GM18507 (cell line): ENCODE measurements around the gene FSIP1.

Source experiments
- DNase-seq: peaks from one replicate; pipeline ENCODE4 v3.0.0; 2011; ENCODE audit warnings: low read depth; ENCODE audit not compliant: insufficient read length; ENCODE audit errors: extremely low spot score
- FAIRE-seq: peaks from 2 replicates; lab custom pipeline; 2011; peaks lifted over from hg19 to GRCh38; lab: Jason Lieb, UNC

The FSIP1 gene

DNA sequence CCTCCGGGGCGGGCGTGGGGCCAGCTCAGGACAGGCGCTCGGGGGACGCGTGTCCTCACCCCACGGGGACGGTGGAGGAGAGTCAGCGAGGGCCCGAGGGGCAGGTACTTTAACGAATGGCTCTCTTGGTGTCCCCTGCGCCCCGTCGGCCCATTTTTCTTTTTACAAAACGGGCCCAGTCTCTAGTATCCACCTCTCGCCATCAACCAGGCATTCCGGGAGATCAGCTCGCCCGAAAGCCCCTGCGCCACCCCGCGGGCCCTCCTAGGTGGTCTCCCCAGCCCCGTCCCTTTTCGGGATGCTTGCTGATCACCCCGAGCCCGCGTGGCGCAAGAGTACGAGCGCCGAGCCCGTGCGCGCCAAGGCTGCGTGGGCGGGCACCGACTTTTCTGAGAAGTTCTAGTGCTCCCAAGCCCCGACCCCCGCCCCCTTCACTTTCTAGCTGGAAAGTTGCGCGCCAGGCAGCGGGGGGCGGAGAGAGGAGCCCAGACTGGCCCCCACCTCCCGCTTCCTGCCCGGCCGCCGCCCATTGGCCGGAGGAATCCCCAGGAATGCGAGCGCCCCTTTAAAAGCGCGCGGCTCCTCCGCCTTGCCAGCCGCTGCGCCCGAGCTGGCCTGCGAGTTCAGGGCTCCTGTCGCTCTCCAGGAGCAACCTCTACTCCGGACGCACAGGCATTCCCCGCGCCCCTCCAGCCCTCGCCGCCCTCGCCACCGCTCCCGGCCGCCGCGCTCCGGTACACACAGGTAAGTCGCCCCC lies 202.0 kb downstream of the FSIP1 start, which contains the start of gene THBS1:
Gene THBS1 (plus strand): TSS at position 595 of the 757 bp plus-strand sequence. CDS start 779 bp downstream, outside the sequence.
- FAIRE-seq = no peak
- no peak for DNase-seq

- FAIRE-seq (no peak), DNase-seq (peak; percentile 69)
Observed at GRCh38 chr15:39580117-39580484, 202.5 kb downstream of the FSIP1 start.

DNA sequence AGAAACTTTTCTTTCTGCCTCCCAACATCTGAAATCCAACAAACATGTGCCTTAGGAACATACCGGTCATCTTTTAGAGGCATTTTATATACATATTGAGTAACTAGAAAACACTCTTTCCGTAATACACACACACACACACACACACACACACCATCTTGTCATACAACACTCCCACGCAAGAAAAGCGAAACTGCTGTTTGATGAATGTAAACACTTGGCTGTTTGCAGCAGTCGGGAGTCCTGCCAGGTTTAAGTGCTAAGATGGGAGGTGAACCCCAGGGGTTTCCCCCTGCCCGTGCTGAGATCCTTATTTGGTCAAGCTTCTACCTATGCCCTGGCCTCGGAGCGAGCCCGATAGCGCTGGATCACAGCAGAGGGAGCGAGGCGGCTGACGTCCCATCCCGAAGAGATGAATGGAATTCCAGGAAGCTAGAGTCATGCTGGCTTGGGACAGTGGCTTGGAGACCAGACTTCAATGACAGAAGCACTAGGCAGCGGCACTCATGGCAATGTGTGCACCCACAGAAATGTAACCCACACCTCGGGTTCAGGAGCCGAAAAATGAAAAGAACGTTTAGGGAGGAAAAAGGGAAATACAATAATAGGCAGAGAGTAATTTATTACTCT lies 203.0 kb downstream of the FSIP1 start:
- FAIRE-seq (no peak), DNase-seq (no peak)

DNA sequence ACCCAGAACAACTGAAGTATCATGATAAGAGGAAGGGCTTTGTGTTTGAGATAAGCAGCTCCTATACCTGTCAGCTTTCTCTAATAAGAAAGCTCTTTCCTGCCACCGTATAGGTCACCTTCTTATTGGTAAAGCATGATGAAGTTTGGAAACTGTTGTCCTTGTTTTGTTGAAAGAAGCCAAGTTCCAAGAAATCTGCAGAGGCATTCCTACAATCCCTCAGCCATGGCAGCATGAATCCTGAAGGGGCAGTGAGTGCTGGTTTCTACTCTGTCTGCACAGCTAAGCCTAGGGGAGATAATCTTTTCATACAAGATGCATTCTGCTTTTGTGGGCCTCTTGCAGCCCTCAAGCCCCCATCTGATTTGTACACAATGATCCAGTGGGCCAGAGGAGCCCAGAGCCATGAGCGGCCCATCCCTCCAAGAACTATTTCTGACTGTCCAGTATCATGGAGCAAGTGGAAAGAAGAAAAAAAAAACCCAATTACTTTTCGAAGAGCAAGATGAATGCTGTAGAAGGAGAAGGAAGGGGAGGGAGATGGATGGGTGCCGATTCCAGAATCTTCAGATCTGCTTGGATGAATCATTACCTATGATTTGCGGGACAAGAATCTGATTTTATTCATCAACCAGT lies 203.7 kb downstream of the FSIP1 start:
- FAIRE-seq (no peak), DNase-seq (no peak)

GRCh38 chr15:39575180-39575579 lies 207.5 kb downstream of the FSIP1 start:
- DNase-seq = no peak
- no peak for FAIRE-seq

GRCh38 chr15:39574427-39574826 lies 208.2 kb downstream of the FSIP1 start:
- FAIRE-seq (no peak), DNase-seq (no peak)

- FAIRE-seq (no peak), DNase-seq (no peak)
Observed at GRCh38 chr15:39573844-39574243, 208.8 kb downstream of the FSIP1 start.

DNA sequence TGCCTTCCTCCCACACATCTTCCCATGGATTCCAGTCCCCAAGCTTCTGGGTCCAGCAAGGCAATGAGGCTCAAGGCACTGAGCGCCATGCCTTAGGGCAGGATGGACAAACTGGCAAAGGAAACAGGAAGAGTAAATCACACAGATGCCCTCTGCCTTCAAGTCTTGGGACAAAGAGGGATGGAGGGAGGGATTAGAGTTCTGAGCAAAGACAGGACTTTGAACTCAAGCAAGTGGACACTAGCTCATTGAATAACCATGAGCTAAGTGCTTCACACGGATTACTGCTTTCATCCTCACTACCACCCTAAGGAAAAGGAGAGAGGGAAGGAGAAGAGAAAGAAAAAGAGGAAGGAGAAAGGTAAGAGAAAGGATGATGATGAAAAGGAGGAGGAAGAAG lies 209.4 kb downstream of the FSIP1 start:
- FAIRE-seq (no peak), DNase-seq (no peak)

DNA sequence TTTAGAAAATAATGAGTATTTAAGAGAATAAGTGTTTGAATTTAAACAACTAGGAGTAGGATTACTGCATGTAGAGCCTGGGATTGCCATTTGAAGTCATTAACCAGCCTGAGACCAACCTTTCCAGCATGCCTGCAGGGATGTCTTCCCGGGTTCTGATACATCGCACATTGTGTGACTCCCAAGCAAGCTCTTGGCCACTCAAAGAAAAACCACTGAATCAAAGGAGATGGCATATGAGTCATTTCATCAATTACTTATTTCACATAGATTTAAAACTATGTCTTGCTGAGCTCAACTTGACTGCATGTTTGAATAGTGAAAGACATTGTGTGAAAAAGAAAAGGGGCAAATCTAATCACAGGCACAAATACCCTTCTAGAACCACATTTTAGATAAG lies 216.8 kb downstream of the FSIP1 start:
- DNase-seq (no peak), FAIRE-seq (no peak)

DNA sequence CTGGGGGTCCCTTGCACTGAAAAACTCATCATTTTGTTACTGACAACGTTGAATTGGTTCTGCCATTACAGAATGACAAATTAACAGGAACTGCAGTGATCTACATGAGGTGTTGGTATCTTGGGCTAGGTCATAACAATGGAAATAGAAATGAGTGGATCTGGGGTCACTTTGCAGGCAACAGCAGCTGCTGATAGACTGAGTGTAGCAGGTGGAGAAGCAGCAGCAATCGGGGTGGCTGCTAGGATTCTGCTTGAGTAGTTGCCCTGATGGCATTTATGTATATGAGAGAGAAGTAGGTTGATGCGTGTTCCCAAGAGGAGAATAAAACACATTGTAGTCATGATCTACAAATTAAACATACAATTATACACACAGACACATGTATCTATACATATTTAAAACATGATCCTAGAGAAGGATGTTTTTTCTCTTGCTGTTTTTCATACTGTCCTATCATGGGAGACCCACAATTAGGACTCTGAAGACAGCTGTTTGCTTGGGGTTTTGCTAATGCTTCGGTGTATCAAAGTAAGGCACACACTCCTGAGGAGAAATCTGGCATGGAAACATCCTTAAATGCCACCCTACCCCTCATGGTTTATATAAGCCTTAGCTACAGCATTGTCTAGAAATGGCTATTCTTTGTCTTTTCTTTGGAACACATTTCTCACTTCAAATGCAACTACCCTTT lies 217.5 kb downstream of the FSIP1 start:
- FAIRE-seq (no peak), DNase-seq (no peak)

- no peak for DNase-seq
- no peak for FAIRE-seq
Observed at GRCh38 chr15:39558421-39558820, 224.2 kb downstream of the FSIP1 start.

DNA sequence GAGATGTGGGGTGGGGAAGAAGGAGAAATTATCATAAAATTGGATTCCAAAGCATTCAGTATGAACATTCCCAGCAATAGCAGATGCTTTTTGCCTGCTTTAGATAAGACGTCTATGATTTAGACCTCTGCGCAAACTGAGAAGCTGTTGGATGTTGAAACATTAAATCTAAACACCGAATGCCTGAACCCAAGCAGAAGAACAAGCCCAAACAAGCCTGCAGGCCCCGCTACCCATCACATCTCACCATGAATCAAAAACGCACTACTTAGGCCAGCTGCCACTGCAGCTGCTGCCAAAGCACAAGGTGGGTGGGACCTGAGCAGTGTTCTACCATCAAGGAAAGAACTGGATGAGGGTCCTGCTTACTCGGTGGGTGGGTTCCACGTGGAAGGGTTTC lies 226.2 kb downstream of the FSIP1 start:
- FAIRE-seq (no peak), DNase-seq (no peak)

- DNase-seq = no peak
- FAIRE-seq = no peak
Observed at GRCh38 chr15:39555885-39556284, 226.8 kb downstream of the FSIP1 start.

GRCh38 chr15:39554746-39555387 lies 227.8 kb downstream of the FSIP1 start:
- FAIRE-seq (peak; percentile 15), DNase-seq (no peak)

DNA sequence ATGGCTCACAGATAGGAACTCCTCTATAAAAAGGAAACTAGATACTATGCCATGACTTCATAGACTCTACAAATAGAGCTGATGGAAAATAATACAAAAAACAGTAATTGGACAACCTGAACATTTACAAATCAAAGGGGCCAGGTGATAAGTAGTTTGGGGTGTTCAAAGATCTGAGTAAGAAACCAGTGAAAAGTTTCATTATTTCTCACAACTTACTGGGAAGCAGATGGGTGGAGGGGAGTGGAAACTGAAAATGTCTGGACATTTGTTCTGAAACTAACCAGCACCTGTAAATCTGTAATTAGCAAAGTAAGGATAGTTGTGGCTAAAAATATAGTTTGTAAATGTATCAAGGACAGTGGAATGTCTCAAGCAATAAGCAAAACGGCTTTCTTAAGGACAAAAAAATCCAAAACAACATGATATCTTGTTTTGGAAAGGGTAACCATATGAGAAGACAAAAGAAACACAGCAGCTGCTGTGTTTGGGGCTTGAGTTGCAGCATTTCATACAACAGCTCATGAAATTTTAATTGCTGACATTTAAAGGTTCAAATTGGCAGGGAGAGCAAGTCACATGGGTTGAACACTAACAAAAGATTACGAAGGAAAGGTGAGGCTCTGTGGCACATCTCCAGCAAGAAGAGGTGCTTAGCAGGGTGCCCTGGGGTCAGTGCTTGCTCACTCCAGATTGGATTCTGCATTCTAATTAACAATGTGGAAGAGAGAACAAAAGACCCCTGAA lies 228.5 kb downstream of the FSIP1 start:
- peak; percentile 33 for FAIRE-seq
- no peak for DNase-seq

- DNase-seq (no peak), FAIRE-seq (no peak)
Observed at GRCh38 chr15:39552556-39552955, 230.1 kb downstream of the FSIP1 start.

- DNase-seq = no peak
- no peak for FAIRE-seq
Observed at GRCh38 chr15:39551476-39551875, 231.2 kb downstream of the FSIP1 start.
